Middle frontal gyrus (tissue), 1 donor: Measurements from ENCODE around the gene TTLL12.

Experiments
- DNase-seq: peaks from one replicate; pipeline ENCODE4 v3.0.0-alpha.2; 2015; ENCODE audit warnings: low spot score; ENCODE audit errors: extremely low spot score

Gene TTLL12

DNA sequence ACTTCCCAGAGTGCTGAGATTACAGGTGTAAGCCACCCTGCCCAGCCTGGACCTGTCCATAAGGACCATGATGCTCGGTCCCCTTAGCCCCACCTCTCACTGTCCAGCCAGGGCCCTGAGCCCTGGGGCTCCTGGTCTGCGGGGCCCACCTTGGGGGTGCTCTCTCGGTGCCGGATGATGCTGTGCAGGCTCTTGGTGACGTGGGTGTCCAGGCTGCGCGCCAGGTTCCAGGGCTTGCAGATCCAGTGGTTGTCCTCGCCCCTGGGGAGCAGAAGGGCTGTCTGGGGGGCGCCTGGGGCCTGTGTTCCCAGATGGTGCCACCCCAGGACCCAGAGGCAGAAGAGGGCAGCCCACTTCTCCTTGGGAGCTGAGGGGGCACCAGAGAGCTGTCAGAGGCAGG is 13.4 kb downstream of the TTLL12 start:
- DNase-seq: no peak

DNA sequence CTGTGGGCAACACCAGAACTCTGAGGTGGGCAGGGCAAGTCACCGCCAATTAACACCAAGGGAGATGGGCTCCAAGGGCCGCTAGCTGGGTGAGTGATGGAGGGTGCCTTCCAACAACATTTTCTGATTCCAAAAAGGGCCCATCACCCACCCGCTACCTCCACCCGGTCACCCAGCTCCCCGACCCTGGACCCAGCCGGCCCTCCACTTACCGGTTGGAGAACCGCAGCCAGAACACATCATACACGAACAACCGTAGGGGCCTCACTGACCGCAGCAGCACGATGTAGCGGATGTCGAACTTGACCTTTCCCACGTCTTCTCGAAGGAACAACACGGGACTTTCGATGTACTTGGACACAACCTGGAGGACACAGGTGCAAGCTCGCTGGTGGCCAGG is 14.7 kb downstream of the TTLL12 start:
- no peak for DNase-seq

DNA sequence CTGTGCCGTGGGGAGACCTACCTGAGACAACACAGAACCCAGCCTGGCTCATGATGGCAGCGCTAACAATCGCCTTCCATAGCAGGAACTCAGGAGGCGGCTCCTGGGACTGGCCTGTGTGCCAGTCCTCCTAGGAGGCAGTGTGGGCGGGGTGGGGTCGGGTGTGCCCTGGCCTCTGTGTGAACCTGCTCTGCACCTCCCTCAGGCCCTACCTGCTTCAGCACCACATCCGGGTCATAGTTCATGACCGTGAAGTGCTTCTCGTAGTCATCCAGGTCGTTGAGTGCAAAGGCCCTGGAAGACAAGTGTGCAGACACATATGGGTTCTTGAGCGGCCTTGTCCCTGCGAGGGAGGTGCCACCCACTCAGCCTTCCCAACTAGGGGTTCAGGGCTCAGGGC is 15.3 kb downstream of the TTLL12 start:
- DNase-seq: no peak

DNA sequence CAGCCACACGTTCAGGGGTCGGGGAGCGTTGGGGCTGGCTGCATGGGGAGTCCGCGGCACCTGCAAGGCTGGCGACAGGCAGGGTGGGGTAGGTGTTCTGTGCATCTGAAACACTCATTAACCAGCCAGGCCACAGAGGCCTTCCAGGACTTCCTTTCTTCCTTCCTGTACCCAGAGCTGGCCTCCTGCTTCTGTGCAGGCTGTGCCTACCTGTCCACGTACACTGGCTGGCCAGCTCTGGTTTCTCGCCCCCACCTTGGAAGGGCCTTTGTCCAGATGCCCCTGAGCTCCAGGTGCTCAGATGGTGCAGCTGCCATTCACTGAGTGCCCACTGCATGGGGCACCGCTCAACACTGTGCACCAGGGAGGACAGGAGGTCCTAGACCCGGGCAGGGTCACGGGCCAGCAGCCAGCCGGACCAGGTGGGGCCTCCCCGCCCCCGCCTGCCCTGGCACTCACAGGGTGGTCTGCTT is 15.9 kb downstream of the TTLL12 start:
- no peak for DNase-seq

- DNase-seq: no peak
Measured at GRCh38 chr22:43170131-43170480, 16.8 kb downstream of the TTLL12 start.

DNA sequence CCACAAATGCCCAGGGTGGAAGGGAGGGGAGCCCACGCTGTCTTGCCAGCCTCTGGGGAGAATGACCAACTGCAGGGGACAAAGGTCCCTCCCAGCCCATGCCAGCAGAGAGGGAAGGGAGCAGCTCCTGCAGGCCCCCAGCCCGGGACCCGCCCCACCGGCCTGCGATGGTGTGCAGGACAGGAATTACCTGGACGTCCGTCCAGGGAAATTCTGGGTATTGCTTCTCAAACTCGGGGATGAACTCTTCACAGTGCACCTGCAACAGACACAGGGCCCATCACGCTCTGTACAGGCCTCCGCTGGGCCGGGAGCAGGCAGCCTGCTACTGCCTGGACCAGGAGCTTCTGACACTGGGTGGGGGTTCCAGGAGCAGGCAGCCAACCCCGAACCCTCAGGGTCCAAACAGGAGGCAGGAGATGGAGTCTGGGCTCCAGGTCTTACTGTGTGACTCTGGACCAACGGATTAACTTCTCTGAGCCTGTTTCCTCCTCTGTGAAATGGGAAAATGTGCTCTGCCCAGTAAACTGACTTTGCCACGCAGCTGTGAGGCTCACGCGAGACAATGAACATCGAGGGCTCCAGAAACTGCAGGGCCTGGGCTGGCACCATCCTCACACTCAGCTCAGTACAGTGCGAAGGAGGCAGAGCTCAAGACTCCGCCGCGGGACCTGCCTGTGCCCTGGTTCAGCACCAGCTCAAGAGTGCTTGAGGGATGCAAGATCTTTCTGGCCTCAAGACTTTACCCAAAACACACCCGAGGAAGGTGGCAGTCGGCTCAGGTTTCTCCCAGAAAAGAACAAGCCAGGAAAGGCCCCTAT is 17.4 kb downstream of the TTLL12 start:
- DNase-seq: no peak

GRCh38 chr22:43168471-43169309 is 18.2 kb downstream of the TTLL12 start:
- DNase-seq: no peak

DNA sequence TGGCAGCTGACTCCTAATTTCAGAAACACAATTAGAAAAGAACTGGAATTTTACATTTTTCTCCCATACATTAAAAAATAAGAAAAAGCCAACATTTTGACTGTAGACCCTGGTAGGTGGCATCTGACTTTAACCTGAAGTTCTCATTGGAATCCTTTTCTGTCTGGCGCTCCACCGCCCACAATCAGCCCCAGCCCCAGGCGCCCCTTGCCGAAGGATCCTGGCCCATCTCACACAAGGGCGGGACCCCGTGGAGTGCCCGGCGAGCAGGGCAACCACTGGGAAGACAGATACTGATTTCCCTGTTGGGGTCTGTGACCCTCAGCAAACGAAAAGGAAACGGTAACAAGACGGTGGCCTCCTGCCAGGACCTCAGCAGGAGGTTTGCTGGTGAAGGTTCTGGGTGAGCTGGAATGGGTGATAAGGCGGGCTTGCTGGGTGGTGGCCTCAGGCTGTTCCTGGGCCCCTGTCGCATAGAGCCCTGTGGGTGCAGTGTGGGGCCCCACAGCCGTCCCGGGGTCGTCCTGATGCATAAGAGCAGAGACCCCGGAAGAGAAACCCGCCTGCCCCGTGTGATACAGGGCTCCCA is 19.8 kb downstream of the TTLL12 start:
- DNase-seq: no peak

- no peak for DNase-seq
Measured at GRCh38 chr22:43166132-43166930, 20.6 kb downstream of the TTLL12 start.

DNA sequence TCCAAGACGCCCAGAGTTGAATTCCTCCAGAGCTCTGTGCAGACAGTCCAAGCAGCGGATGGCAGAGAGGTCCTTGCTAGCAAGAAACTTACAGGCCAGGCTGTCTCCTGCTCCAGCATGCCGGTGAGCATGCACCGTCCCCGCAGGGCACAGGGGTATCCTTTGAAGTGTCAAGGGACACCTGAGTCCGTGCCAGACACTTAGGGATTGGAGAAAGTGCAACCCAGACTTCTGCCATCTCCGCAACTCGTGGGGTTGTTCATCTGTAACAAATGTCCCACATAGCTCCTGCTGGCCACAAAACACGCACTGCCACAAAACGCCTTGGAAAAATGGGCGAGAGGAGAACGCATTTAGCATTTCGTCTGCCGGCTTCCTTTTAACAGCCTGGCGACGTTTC is 22.3 kb downstream of the TTLL12 start:
- DNase-seq: no peak

DNA sequence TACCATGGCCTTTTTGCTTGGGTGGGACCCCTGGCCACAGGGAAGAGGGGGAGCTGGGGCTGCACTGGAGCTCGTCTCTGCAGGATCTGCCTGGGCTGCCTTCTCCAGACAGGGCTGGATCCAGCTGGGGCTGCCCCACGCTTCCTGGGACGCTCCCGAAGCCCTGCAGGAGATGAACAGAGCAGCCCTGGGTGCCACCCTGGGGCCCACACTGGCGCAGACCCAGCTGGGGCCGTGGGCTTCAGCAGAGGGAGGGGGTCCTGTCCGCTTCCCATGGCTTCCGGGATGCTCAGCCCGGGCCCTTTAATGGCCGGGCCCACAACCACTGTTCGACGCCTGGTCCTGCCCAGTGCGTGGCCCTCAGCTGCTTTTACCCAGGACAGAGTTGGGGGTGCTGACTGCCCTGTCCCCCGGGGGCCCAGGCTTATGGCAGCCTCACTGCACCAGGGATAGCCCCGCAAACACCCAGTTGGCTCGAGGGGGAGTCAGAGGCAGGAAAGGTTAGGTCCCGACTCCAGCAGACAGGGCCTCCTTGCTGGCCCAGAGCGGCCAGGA is 23.6 kb downstream of the TTLL12 start:
- no peak for DNase-seq

GRCh38 chr22:43162412-43163150 is 24.4 kb downstream of the TTLL12 start:
- DNase-seq: no peak

- DNase-seq: no peak
Measured at GRCh38 chr22:43160497-43161126, 26.3 kb downstream of the TTLL12 start.

DNA sequence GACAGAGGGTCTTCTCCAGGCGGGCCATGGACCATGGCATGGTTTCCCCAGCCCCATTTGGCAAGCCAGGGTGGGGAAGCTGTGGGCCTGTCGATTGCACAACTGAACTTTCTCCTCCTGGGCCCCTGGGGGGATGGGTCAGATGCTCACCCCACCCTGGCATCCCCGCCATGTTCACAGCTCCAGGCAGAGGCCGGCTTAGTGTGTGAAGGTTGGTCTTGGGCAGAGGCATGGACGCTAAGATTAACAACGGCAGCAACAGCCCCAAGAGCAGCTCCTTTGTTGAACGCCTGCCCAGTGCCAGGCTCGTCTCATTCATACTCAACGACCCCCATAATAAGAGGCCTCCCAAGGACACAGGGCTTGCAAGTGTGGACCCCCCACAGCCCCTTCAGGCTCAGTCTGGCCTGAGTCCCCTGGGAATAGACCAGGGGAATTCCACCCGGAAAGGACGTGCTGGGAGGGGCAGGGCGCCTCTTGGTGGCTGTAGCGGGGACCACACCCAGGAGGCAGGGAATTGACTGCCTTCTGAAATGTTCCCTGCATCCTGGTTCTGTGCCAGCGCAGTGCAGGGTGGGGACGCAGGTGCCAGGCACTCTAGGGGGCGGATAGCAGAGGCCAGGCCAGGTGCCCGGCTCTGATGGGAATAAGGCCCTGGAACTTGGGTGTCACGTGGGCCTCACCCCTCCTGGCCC is 27.3 kb downstream of the TTLL12 start:
- DNase-seq: no peak

DNA sequence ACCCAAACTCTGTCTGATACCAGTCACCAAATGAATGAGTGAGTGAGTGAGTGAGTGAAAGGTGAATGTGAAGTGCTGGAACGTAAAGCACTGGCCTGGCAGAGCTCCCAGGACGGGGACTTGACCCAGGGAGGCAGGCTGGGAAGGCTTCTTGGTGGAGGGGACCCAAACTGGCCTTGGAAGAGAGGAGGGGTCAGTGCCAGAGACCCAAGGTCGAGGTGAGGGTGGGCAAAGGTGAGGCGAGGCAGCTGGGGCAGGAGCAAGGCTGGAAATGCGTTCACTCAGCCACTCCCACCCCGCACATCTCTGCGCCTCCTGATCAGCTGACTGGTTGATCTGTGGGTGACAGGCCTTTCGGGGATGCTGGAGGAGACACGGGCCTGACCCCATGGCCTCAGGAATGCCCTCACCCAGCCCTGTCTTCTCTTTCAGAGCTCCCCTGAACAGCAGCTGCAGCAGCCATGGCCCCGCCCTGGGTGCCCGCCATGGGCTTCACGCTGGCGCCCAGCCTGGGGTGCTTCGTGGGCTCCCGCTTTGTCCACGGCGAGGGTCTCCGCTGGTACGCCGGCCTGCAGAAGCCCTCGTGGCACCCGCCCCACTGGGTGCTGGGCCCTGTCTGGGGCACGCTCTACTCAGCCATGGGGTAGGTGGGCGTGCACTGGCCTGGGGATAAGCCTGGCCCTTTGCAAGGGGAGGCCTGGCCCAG is 28.0 kb downstream of the TTLL12 start:
- DNase-seq: no peak

DNA sequence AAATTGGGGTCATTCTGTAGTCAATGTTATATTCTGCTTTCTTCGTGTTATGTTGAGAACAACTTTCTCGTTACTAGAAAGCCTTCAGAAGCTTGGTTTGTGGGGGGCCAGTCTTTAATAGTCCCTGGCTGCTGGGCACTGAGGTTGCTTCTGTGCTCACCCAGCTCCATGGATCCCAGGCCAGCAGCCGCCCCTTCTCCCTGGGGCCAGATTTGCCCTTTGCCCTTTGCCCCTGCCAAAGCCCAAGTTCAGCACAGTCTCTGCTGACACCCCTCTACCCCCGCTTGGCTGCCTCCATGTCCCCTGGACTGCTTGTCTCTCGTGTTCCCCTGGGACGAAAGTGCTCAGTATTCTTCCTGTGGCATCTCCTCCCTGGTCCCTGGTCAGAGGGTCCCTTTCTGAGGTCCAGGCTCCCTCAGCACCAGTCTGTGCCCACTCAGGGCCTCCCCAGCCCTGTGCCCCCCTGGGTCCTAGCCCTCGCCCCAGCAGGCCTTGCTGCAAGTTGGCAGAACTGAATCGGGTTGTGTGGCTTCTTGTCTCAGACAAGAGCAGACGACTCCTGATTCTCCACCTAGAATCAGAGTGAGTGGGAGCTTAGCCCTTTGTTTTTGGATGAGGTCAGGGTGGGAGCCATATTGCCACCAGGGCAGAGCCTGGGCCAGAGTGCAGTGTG is 28.9 kb downstream of the TTLL12 start:
- no peak for DNase-seq

- DNase-seq: no peak
Measured at GRCh38 chr22:43156413-43156812, 30.5 kb downstream of the TTLL12 start.

DNA sequence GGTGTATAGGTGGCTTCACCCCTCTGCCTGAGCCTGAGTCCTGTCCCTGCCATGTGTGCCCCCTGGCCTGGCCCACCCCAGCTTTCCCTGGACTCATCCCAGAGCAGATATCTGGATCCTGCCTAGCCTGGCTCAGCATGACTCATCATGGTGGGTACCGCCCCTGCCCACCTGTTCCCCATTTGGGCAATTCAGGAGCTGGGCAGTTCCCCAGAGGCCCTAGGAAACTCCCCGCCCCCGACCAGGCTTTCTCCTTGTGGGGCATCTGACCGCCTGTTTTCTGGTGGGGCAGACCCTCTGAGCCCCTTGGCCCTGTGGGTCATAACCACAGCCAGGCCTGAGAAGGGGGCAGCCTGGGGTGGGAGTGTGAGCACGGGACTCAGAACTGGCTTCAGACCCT is 31.1 kb downstream of the TTLL12 start:
- DNase-seq: no peak
